HG03342 (cell line): ENCODE results near the gene ADORA3.
"Not testable (repeated sequence)": the region's sequence is repeated elsewhere in the genome, so short reads cannot be mapped to it uniquely, and the experiment has no call there.

ENCODE experiments used
- ATAC-seq: cut with Tn5 transposase; IDR thresholded peaks from one replicate; pipeline ENCODE4 v1.9.1; 2021; ENCODE audit warnings: mild to moderate bottlenecking, moderate library complexity; ENCODE audit not compliant: unreplicated experiment

The ADORA3 gene

GRCh38 chr1:111503585-111504060 lies at the start of gene ADORA3, which contains the start of gene TMIGD3:
Gene ADORA3, minus strand, starts transcription at chr1:111503633. Its CDS starts 279 bp downstream, at chr1:111503354.
Gene TMIGD3, minus strand, starts transcription at chr1:111503633. Its CDS starts 279 bp downstream, at chr1:111503354.
- ATAC-seq = no peak

- ATAC-seq = no peak
Observed at GRCh38 chr1:111553196-111553595, 49.8 kb upstream of the ADORA3 start.

- ATAC-seq = no peak
Observed at GRCh38 chr1:111552587-111552986, 49.2 kb upstream of the ADORA3 start.

- ATAC-seq = no peak
Observed at GRCh38 chr1:111551623-111552411, 48.4 kb upstream of the ADORA3 start.

- ATAC-seq = not testable (repeated sequence)
Observed at GRCh38 chr1:111547786-111548185, 44.4 kb upstream of the ADORA3 start.

- no peak for ATAC-seq
Observed at GRCh38 chr1:111542187-111542586, 38.8 kb upstream of the ADORA3 start.

- ATAC-seq = no peak
Observed at GRCh38 chr1:111541721-111542120, 38.3 kb upstream of the ADORA3 start.

GRCh38 chr1:111540928-111541327 lies 37.5 kb upstream of the ADORA3 start:
- no peak for ATAC-seq

GRCh38 chr1:111538343-111539025 lies 35.1 kb upstream of the ADORA3 start:
- ATAC-seq = no peak

- ATAC-seq = no peak
Observed at GRCh38 chr1:111535256-111536191, 32.1 kb upstream of the ADORA3 start.

GRCh38 chr1:111520053-111520452 lies 16.6 kb upstream of the ADORA3 start:
- no peak for ATAC-seq

GRCh38 chr1:111517469-111518225 lies 14.2 kb upstream of the ADORA3 start:
- ATAC-seq = no peak

- ATAC-seq = peak; percentile 42
Observed at GRCh38 chr1:111516005-111516535, 12.6 kb upstream of the ADORA3 start.

- ATAC-seq = peak; percentile 8
Observed at GRCh38 chr1:111515291-111516004, 12.0 kb upstream of the ADORA3 start.

GRCh38 chr1:111513410-111514020 lies 10.1 kb upstream of the ADORA3 start:
- ATAC-seq = no peak

- no peak for ATAC-seq
Observed at GRCh38 chr1:111512931-111513330, 9.5 kb upstream of the ADORA3 start.

GRCh38 chr1:111512132-111512889 lies 8.9 kb upstream of the ADORA3 start:
- ATAC-seq = no peak

- ATAC-seq = no peak
Observed at GRCh38 chr1:111511370-111511769, 7.9 kb upstream of the ADORA3 start.
